ENCODE measurements around the gene TTLL3. TPM values are rescaled to one million over a fixed set of nuclear protein-coding genes. Genes with fewer than 3 reads are reported as not detected.

Gene TTLL3
- total and polyA plus RNA-seq, 2 donors (not counting 3 experiments of a cell fraction or from before 2014, with no cell fraction given) = 43.5 to 65.2 TPM

- dilution Hi-C loops (cut with MboI; ENCODE audit: extremely low pct_ligation_motif_present, low sequenced_read_pairs) = no loop called here
- Histone ChIP-seq H3K4me3 (replicated peaks in 1 of 3; ENCODE audit: insufficient read depth in 1 of 3, low read depth in 1 of 3, low read length in 3 of 3) (no peak overlapping the region), H3K4me2 (ENCODE audit: insufficient read depth, low read length) (no peak overlapping the region), H3K36me3 (ENCODE audit: control insufficient read depth in 2 of 2, extremely low read depth in 1 of 2, insufficient read depth in 2 of 2, low read length in 2 of 2) (peaks cover 0 to 5% of the 10 kb centered on the region in 2 experiments), H3K9me1 (replicated peaks; ENCODE audit: control insufficient read depth, extremely low read depth, insufficient read depth, low read length) (no peaks in the 10 kb centered on the region), H3K27ac (ENCODE audit: insufficient read depth, low read depth, low read length) (no peak overlapping the region), H3K9me3 (replicated peaks; ENCODE audit: control insufficient read depth, insufficient read depth, low read length) (no peaks in the 10 kb centered on the region), H2AFZ (ENCODE audit: low read depth, low read length) (no peak overlapping the region), H3K27me3 (ENCODE audit: control insufficient read depth in 2 of 2, insufficient read depth in 2 of 2, low read length in 2 of 2) (no peaks in the 10 kb centered on the region), H4K20me1 (replicated peaks; ENCODE audit: control insufficient read depth, extremely low read depth, insufficient read depth, low read length) (no peaks in the 10 kb centered on the region), H3K9ac (replicated peaks; ENCODE audit: extremely low read depth, insufficient read depth, low read length) (no peak overlapping the region), H3K4me1 (ENCODE audit: control insufficient read depth, extremely low read depth, insufficient read depth, low read length) (no peaks in the 10 kb centered on the region), H3K79me2 (ENCODE audit: control insufficient read depth, insufficient read depth, low read length) (no peaks in the 10 kb centered on the region)
- no peak for TF ChIP-seq MAX (IDR thresholded peaks at IDR 0.05; ENCODE audit: insufficient read depth, insufficient read length)
- no peak for TF ChIP-seq MYC (IDR thresholded peaks at IDR 0.05; ENCODE audit: low read depth, low read length)
- TF ChIP-seq EZH2 (IDR thresholded peaks at IDR 0.05; ENCODE audit: borderline replicate concordance, low read depth, low read length, severe bottlenecking) = no peak
- no peak for TF ChIP-seq CTCF (IDR thresholded peaks at IDR 0.05; ENCODE audit: extremely low read depth in 1 of 2, insufficient read depth in 1 of 2, low read depth in 1 of 2, low read length in 2 of 2)
- FAIRE-seq (peak; percentile 4), DNase-seq (ENCODE audit: low read depth, low spot score) (no peak)
- BruUV-seq (replicated peaks) = no TSS peak
- ChIA-PET CTCF (interaction anchor here (0.7 to 1.5 kb wide), 3 partner anchors 8 to 329 kb away, joined by 3 to 4 read pairs (median 3); no protein-coding TSS in a partner anchor), POLR2A (no interaction called here)
- intact Hi-C loops (cut with micrococcal nuclease) = no loop called here
Measured at GRCh38 chr3:9782770-9783169, 27.3 kb upstream of the TTLL3 start.

- POLR2A ChIA-PET = no interaction called here
- TF ChIP-seq EZH2 (IDR thresholded peaks at IDR 0.05; ENCODE audit: borderline replicate concordance, low read depth, low read length, severe bottlenecking) (no peak), POLR2AphosphoS5 (IDR thresholded peaks at IDR 0.05; ENCODE audit: insufficient read depth, low read depth, low read length) (no peak), MAX (IDR thresholded peaks at IDR 0.05; ENCODE audit: insufficient read depth, insufficient read length) (no peak), MYC (IDR thresholded peaks at IDR 0.05; ENCODE audit: low read depth, low read length) (no peak), JUN (IDR thresholded peaks at IDR 0.05; ENCODE audit: borderline replicate concordance, insufficient read depth, insufficient read length, low read depth) (no peak), POLR2A (IDR thresholded peaks at IDR 0.05; ENCODE audit: low read depth, low read length) (no peak), FOS (IDR thresholded peaks at IDR 0.05; ENCODE audit: borderline replicate concordance, insufficient read depth, low read length) (no peak), GATA2 (IDR thresholded peaks at IDR 0.05; ENCODE audit: insufficient read depth, insufficient read length, low read depth, low read length) (no peak), CTCF (IDR thresholded peaks at IDR 0.05; ENCODE audit: extremely low read depth in 1 of 2, insufficient read depth in 1 of 2, low read depth in 1 of 2, low read length in 2 of 2) (no peak)
- H3K9ac ChIP-seq (replicated peaks; ENCODE audit: extremely low read depth, insufficient read depth, low read length) = no peak overlapping the region
- no peak for FAIRE-seq
- H3K27ac ChIP-seq (ENCODE audit: insufficient read depth, low read depth, low read length) = no peak overlapping the region
- dilution Hi-C loops (cut with MboI; ENCODE audit: extremely low pct_ligation_motif_present, low sequenced_read_pairs) (no loop called here), intact Hi-C loops (cut with micrococcal nuclease) (no loop called here)
- no peaks in the 10 kb centered on the region for H3K79me2 ChIP-seq (ENCODE audit: control insufficient read depth, insufficient read depth, low read length)
- no peaks in the 10 kb centered on the region for H3K27me3 ChIP-seq (ENCODE audit: control insufficient read depth in 2 of 2, insufficient read depth in 2 of 2, low read length in 2 of 2)
- H4K20me1 ChIP-seq (replicated peaks; ENCODE audit: control insufficient read depth, extremely low read depth, insufficient read depth, low read length) = no peaks in the 10 kb centered on the region
- H2AFZ ChIP-seq (ENCODE audit: low read depth, low read length) = no peak overlapping the region
- H3K4me2 ChIP-seq (ENCODE audit: insufficient read depth, low read length) = no peak overlapping the region
- peaks cover 0 to 5% of the 10 kb centered on the region in 2 experiments for H3K36me3 ChIP-seq (ENCODE audit: control insufficient read depth in 2 of 2, extremely low read depth in 1 of 2, insufficient read depth in 2 of 2, low read length in 2 of 2)
- DNase-seq (ENCODE audit: low read depth, low spot score) = no peak
- no TSS peak for BruUV-seq (replicated peaks)
- no peak overlapping the region for H3K4me3 ChIP-seq (replicated peaks in 1 of 3; ENCODE audit: insufficient read depth in 1 of 3, low read depth in 1 of 3, low read length in 3 of 3)
- CTCF ChIA-PET = no interaction called here
- H3K4me1 ChIP-seq (ENCODE audit: control insufficient read depth, extremely low read depth, insufficient read depth, low read length) = no peaks in the 10 kb centered on the region
- no peaks in the 10 kb centered on the region for H3K9me1 ChIP-seq (replicated peaks; ENCODE audit: control insufficient read depth, extremely low read depth, insufficient read depth, low read length)
- H3K9me3 ChIP-seq (replicated peaks; ENCODE audit: control insufficient read depth, insufficient read depth, low read length) = no peaks in the 10 kb centered on the region
Measured at GRCh38 chr3:9783954-9784353, 26.1 kb upstream of the TTLL3 start.

Data from endothelial cell of umbilical vein (primary cell).